T-cell (primary cell): ENCODE data around the gene DYNC1H1. TPM values are rescaled to one million over a fixed set of nuclear protein-coding genes. Genes with fewer than 3 reads are reported as not detected.
"Not testable (repeated sequence)": the region's sequence is repeated elsewhere in the genome, so short reads cannot be mapped to it uniquely, and the experiment has no call there.

Source experiments
- ATAC-seq, 4 experiments: fragments of 200-7000 bp in 3 of 4; fragments of 150-1000 bp in 1 of 4; cut with Tn5 transposase; replicated peaks in 1 of 4; 1 replicate in 3 of 4; 2 replicates in 1 of 4; pipeline ENCODE4 v1.10.0; 2021; ENCODE audit warnings: moderate library complexity in 3 of 4, mild to moderate bottlenecking in 2 of 4, moderate number of reproducible peaks in 1 of 4
- CTCF ChIA-PET, 2 donors: fragments of 300-600 bp; sonication (Branson Sonifier 250); formaldehyde crosslinking; loops; one replicate each; lab custom pipeline; 2022; ENCODE audit warnings: antibody characterized with exemption in 2 of 2; lab: Charles Lee
- POLR2A ChIA-PET, 2 donors: fragments of 300-600 bp; sonication (Branson Sonifier 250); formaldehyde crosslinking; loops; one replicate each; lab custom pipeline; 2022; ENCODE audit warnings: antibody characterized with exemption in 2 of 2; lab: Charles Lee
- DNase-seq, 35 experiments: peaks; one replicate each; pipeline versions ENCODE4 v3.0.0 to v3.0.0-alpha.2; 2013 to 2023
- H3K27ac ChIP-seq: one replicate; pipeline ENCODE4 v1.5.1; 2013; ENCODE audit warnings: low read length
- H3K27me3 ChIP-seq, 2 experiments: replicated peaks in 1 of 2; 1 replicate in 1 of 2; 2 replicates in 1 of 2; pipeline versions ENCODE4 v1.6.1 to v1.7.0; 2013; ENCODE audit warnings: low read length in 1 of 2, mixed read lengths in 1 of 2; ENCODE audit not compliant: control insufficient read depth in 2 of 2, insufficient read depth in 2 of 2; ENCODE audit errors: extremely low read depth in 1 of 2
- H3K36me3 ChIP-seq, 2 donors: 1 replicate in 1 of 2; 2 replicates in 1 of 2; pipeline versions ENCODE4 v1.6.1 to v1.7.0; 2013; ENCODE audit warnings: low read length in 1 of 2; ENCODE audit not compliant: control insufficient read depth in 2 of 2, insufficient read depth in 1 of 2; ENCODE audit errors: extremely low read depth in 1 of 2
- H3K4me1 ChIP-seq, 2 experiments: 1 replicate in 1 of 2; 2 replicates in 1 of 2; pipeline versions ENCODE4 v1.6.1 to v1.7.0; 2013; ENCODE audit warnings: low read length in 2 of 2, mixed read lengths in 1 of 2; ENCODE audit not compliant: insufficient read depth in 2 of 2, control insufficient read depth in 1 of 2; ENCODE audit errors: extremely low read depth in 1 of 2
- H3K4me3 ChIP-seq, 2 donors: 1 replicate in 1 of 2; 2 replicates in 1 of 2; pipeline versions ENCODE4 v1.5.1 to v1.7.0; 2013; ENCODE audit warnings: mild to moderate bottlenecking in 2 of 2, low read length in 1 of 2, moderate library complexity in 1 of 2; ENCODE audit not compliant: control insufficient read depth in 1 of 2; ENCODE audit errors: extremely low read depth in 1 of 2
- H3K9me3 ChIP-seq: 2 replicates; pipeline ENCODE4 v1.7.0; 2013
- H3K27ac Mint-ChIP-seq, 2 donors: one replicate each; pipeline ENCODE4 v1.8.0; 2020 to 2021; ENCODE audit warnings: mild to moderate bottlenecking in 2 of 2, mixed read lengths in 2 of 2
- H3K27me3 Mint-ChIP-seq, 2 donors: one replicate each; pipeline ENCODE4 v1.8.0; 2021 to 2022; ENCODE audit warnings: mixed read lengths in 2 of 2
- H3K36me3 Mint-ChIP-seq: one replicate; pipeline ENCODE4 v1.8.0; 2021; ENCODE audit warnings: mixed read lengths
- H3K4me1 Mint-ChIP-seq, 3 donors: one replicate each; pipeline ENCODE4 v1.8.0; 2020 to 2022; ENCODE audit warnings: mixed read lengths in 3 of 3, mild to moderate bottlenecking in 1 of 3
- H3K4me3 Mint-ChIP-seq, 3 donors: one replicate each; pipeline ENCODE4 v1.8.0; 2020 to 2022; ENCODE audit warnings: mild to moderate bottlenecking in 3 of 3, mixed read lengths in 3 of 3, moderate library complexity in 3 of 3
- H3K9me3 Mint-ChIP-seq, 3 donors: one replicate each; pipeline ENCODE4 v1.8.0; 2020 to 2022; ENCODE audit warnings: mixed read lengths in 3 of 3
- WGBS: methylation state at CpG from one replicate; pipeline ENCODE4 v1.1.5; 2013; ENCODE audit warnings: missing lambda C conversion rate; ENCODE audit not compliant: insufficient coverage; 5-methylcytosine and 5-hydroxymethylcytosine counted together
- total RNA-seq, 35 experiments: library from RNA in 6 of 35; stranded (reverse) in 6 of 35; fragments of 120-200 nt in 1 of 35; gene quantifications; one replicate each; pipeline versions ENCODE4 v1.2.1 to v1.2.4 and lab custom pipeline; 2013 to 2026

DYNC1H1 gene
- total RNA-seq, 5 donors from 2014 or later (not counting 1 experiment from before 2014, with no cell fraction given), result 271 to 310 (median 279) TPM

DNA sequence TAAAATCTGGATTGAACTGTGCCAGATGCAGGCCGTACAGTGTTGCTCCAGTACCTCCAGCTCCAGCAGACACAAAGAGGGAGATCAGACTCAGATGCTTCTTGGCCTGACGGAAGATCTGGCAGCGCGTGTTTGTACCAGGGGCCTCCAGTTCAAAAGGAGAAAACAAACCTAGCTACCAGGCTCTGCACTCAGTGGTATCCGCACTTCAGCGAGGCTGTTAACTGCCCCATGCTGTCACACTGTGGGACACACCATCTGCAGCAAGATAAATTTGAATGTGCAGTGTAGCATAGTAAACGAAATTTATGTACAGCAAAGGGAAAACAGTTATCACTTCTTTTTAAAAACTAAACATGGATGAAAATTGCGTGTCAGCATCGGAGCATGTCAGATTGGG, 5.1 kb downstream of the DYNC1H1 start:
- DNase-seq (no peak), ATAC-seq (no peak)
- H3K4me3 Mint-ChIP-seq, result no peak overlapping the region
- H3K4me1 ChIP-seq, result peaks cover 6 to 28% of the 10 kb centered on the region in 2 experiments
- H3K9me3 Mint-ChIP-seq, result no peaks in the 10 kb centered on the region
- H3K4me1 Mint-ChIP-seq, result peaks cover 64 to 73% (median 67%) of the 10 kb centered on the region in 3 donors
- ChIA-PET CTCF (interaction anchor here in 1 of 2 donors (0.7 kb wide), 1 partner anchor 61 kb away, joined by 3 read pairs; no protein-coding TSS in a partner anchor), POLR2A (no interaction called here)
- H3K27me3 Mint-ChIP-seq, result no peaks in the 10 kb centered on the region
- WGBS, result 82% methylated on average over 3 of the region's 9 CpGs
- no peaks in the 10 kb centered on the region for H3K27me3 ChIP-seq
- H3K36me3 ChIP-seq, result peaks cover 0 to 16% of the 10 kb centered on the region in 2 donors
- H3K36me3 Mint-ChIP-seq, result peaks cover 11% of the 10 kb centered on the region
- H3K27ac Mint-ChIP-seq, result no peak overlapping the region
- H3K9me3 ChIP-seq, result no peaks in the 10 kb centered on the region
- H3K27ac ChIP-seq, result no peak overlapping the region
- H3K4me3 ChIP-seq, result no peak overlapping the region

DNA sequence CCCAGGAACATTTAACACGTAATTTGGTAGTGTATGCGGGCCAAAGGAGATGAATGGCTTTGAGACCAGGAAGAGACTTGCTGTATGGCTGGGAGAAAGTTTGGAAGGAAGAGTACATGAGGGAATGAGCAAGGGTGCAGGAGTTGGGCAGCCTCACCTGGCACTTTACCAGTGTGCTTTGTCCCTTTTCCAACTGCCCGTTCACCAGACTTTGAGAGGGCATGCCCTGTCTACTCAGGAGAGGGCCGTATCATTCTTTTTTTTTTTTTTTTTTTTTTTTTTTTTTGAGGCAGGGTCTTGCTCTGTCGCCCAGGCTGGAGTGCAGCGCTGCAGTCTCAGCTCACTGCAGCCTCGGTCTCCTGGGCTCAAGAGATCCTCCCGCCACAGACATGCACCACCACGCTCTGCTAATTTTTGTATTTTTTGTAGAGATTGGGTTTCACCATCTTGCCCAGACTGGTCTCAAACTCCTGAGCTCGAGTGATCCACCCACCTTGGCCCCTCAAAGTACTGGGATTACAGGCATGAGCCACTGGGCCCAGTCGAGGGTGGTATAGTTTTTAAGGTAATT, 6.5 kb downstream of the DYNC1H1 start:
- POLR2A ChIA-PET, result no interaction called here
- H3K4me3 Mint-ChIP-seq, result no peak overlapping the region
- H3K27ac Mint-ChIP-seq, result no peak overlapping the region
- CTCF ChIA-PET, result interaction anchor here in 1 of 2 donors (1.2 kb wide), 1 partner anchor 264 kb away, joined by 5 read pairs; no protein-coding TSS in a partner anchor
- H3K36me3 ChIP-seq, result peaks cover 0 to 21% of the 10 kb centered on the region in 2 donors
- DNase-seq (no peak), ATAC-seq (no peak)
- H3K4me1 Mint-ChIP-seq, result peaks cover 65 to 75% (median 69%) of the 10 kb centered on the region in 3 donors
- no peak overlapping the region for H3K4me3 ChIP-seq
- no peaks in the 10 kb centered on the region for H3K9me3 ChIP-seq
- H3K27me3 ChIP-seq, result no peaks in the 10 kb centered on the region
- H3K36me3 Mint-ChIP-seq, result peaks cover 18% of the 10 kb centered on the region
- WGBS, result 83% methylated on average over 1 of the region's 11 CpGs
- no peaks in the 10 kb centered on the region for H3K9me3 Mint-ChIP-seq
- no peaks in the 10 kb centered on the region for H3K27me3 Mint-ChIP-seq
- H3K4me1 ChIP-seq, result peaks cover 2 to 30% of the 10 kb centered on the region in 2 experiments
- no peak overlapping the region for H3K27ac ChIP-seq

DNA sequence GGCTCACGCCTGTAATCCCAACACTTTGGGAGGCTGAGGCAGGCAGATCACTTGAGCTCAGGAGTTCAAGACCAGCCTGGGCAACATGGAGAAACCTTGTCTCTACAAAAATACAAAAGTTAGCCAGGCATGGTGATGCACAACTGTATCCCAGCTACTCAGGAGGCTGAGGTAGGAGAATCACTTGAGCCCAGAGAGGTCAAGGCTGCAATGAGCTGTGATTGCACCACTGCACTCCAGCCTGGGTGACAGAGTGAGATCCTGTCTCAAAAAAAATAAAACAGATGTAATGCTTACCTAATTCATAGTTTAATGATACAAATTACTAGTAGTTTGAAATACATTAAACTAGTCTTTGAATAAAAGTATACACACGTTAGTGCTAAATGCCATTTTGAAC, 7.1 kb downstream of the DYNC1H1 start:
- peaks cover 0 to 22% of the 10 kb centered on the region in 2 donors for H3K36me3 ChIP-seq
- H3K27ac Mint-ChIP-seq, H3K27me3 Mint-ChIP-seq, H3K27ac ChIP-seq, H3K9me3 ChIP-seq, H3K4me3 Mint-ChIP-seq, H3K4me3 ChIP-seq, DNase-seq, H3K9me3 Mint-ChIP-seq, ATAC-seq, H3K27me3 ChIP-seq: not testable (repeated sequence)
- Mint-ChIP-seq H3K36me3 (peaks cover 19% of the 10 kb centered on the region), H3K4me1 (peaks cover 63 to 72% (median 66%) of the 10 kb centered on the region in 3 donors)
- CTCF ChIA-PET, result interaction anchor here (0.5 to 1.2 kb wide), 4 partner anchors 15 to 264 kb away, joined by 3 to 5 read pairs (median 3); no protein-coding TSS in a partner anchor
- POLR2A ChIA-PET, result interaction anchor here in 1 of 2 donors (0.6 to 0.7 kb wide), 2 partner anchors 37 to 240 kb away, joined by 3 to 4 read pairs; no protein-coding TSS in a partner anchor
- no CpG with 5 or more reads among the region's 2 CpGs for WGBS
- H3K4me1 ChIP-seq, result peaks cover 0 to 27% of the 10 kb centered on the region in 2 experiments

DNA sequence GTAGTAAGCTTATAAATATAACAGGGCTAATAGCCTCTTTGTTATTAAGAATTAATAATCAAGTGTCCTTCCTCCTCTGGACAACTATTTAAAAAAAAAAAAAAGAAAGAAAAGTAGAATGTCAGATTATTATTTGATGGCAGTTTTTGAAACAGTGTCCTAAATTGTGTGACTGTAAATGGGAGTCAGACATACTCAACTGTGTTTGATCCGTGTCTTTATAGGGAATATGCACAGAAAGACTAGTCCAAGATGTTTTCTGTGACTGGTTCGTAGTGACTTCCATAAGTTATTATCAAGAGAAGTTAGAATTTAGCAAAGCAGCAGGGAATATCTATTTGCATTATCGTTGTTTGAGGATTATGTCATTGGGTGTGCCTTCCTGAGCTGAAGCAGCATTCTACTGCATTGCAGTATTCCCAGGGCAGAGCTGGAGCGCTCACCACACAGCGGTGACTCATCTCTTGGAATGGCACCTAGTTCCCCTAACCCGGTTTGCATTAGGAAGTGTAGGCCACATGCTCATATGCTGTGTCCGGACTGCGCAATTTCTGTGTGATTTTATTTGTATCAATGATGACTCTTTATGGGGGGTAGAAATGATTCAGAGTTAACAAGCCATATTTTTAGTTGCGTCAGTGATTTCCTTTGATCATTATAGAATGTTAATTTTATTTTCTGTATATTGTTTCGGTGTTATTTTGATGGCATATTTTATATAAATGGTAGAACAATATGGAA, 7.9 kb downstream of the DYNC1H1 start:
- CTCF ChIA-PET, result interaction anchor here in 1 of 2 donors (0.7 to 1.2 kb wide), 3 partner anchors 14 to 265 kb away, joined by 3 to 5 read pairs (median 3); no protein-coding TSS in a partner anchor
- no peaks in the 10 kb centered on the region for H3K9me3 ChIP-seq
- no peaks in the 10 kb centered on the region for H3K27me3 ChIP-seq
- no peak overlapping the region for H3K4me3 ChIP-seq
- H3K9me3 Mint-ChIP-seq, result no peaks in the 10 kb centered on the region
- POLR2A ChIA-PET, result interaction anchor here in 1 of 2 donors (0.6 to 0.7 kb wide), 2 partner anchors 38 to 241 kb away, joined by 3 to 4 read pairs; no protein-coding TSS in a partner anchor
- peaks cover 0 to 30% of the 10 kb centered on the region in 2 donors for H3K36me3 ChIP-seq
- 83% methylated on average over 5 of the region's 10 CpGs for WGBS
- H3K27ac ChIP-seq, result no peak overlapping the region
- peak in 1 of 35 experiments; percentile 19 for DNase-seq
- peaks cover 56 to 65% (median 61%) of the 10 kb centered on the region in 3 donors for H3K4me1 Mint-ChIP-seq
- ATAC-seq, result no peak
- peaks cover 25% of the 10 kb centered on the region for H3K36me3 Mint-ChIP-seq
- H3K4me3 Mint-ChIP-seq, result no peak overlapping the region
- H3K27ac Mint-ChIP-seq, result no peak overlapping the region
- peaks cover 0 to 27% of the 10 kb centered on the region in 2 experiments for H3K4me1 ChIP-seq
- no peaks in the 10 kb centered on the region for H3K27me3 Mint-ChIP-seq

DNA sequence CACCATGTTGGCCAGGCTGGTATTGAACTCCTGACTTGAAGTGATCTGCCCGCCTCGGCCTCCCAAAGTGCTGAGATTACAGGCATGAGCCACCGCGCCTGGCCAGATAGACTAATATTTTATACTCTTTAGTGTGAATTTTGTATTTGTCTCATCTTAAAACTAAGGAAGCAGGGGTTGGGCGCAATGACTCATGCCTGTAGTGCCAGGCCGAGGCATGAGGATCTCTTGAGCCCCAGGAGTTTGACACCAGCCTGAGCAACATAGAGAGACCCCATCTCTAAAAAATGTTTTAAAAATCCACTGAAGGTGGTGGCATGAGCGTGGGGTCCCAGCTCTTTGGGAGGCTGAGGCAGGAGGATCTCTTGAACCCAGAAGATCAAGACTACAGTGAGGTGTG, 9.0 kb downstream of the DYNC1H1 start:
- Mint-ChIP-seq H3K27me3 (no peaks in the 10 kb centered on the region), H3K27ac (no peak overlapping the region), H3K4me3 (no peak overlapping the region), H3K9me3 (no peaks in the 10 kb centered on the region), H3K4me1 (peaks cover 46 to 57% (median 51%) of the 10 kb centered on the region in 3 donors), H3K36me3 (peaks cover 25% of the 10 kb centered on the region)
- DNase-seq, result no peak
- Histone ChIP-seq H3K36me3 (peaks cover 4 to 31% of the 10 kb centered on the region in 2 donors), H3K9me3 (no peaks in the 10 kb centered on the region), H3K27ac (no peak overlapping the region), H3K4me1 (peaks cover 0 to 23% of the 10 kb centered on the region in 2 experiments), H3K27me3 (no peaks in the 10 kb centered on the region), H3K4me3 (no peak overlapping the region)
- 100% methylated on average over 1 of the region's 7 CpGs for WGBS
- ChIA-PET POLR2A (interaction anchor here in 1 of 2 donors (0.6 kb wide), 2 partner anchors 8 to 12 kb away, joined by 6 to 7 read pairs; no protein-coding TSS in a partner anchor), CTCF (interaction anchor here in 1 of 2 donors (0.6 kb wide), 1 partner anchor 13 kb away, joined by 4 read pairs; no protein-coding TSS in a partner anchor)
- no peak for ATAC-seq

DNA sequence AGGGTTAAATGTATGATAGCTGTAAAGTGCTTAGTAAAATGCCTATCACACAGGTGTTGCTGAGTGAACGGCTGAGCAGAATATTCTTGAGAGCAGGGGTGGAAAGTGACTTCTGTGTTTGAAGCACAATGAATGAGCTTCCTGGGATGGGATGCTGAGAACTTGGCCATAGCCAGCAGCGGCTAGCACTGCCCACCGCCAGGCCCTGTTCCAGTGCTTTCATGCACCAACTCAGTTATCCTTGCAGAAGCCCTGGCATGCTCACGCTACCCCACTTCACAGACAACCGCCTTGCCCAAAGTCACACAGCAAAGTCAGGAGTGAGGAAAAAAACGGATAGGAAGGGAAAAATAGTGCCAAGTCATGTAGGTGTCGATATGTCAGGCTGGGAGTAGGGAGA, 10.9 kb downstream of the DYNC1H1 start:
- peaks cover 34 to 41% (median 36%) of the 10 kb centered on the region in 3 donors for H3K4me1 Mint-ChIP-seq
- H3K27me3 ChIP-seq, result no peaks in the 10 kb centered on the region
- H3K27me3 Mint-ChIP-seq, result no peaks in the 10 kb centered on the region
- no peak overlapping the region for H3K4me3 Mint-ChIP-seq
- H3K36me3 Mint-ChIP-seq, result peaks cover 32% of the 10 kb centered on the region
- no peak overlapping the region for H3K27ac ChIP-seq
- DNase-seq (no peak), ATAC-seq (no peak)
- no peak overlapping the region for H3K27ac Mint-ChIP-seq
- no peak overlapping the region for H3K4me3 ChIP-seq
- POLR2A ChIA-PET, result no interaction called here
- H3K36me3 ChIP-seq, result peaks cover 4 to 38% of the 10 kb centered on the region in 2 donors
- CTCF ChIA-PET, result no interaction called here
- 92% methylated on average over 4 of the region's 7 CpGs for WGBS
- no peaks in the 10 kb centered on the region for H3K9me3 ChIP-seq
- H3K9me3 Mint-ChIP-seq, result no peaks in the 10 kb centered on the region
- peaks cover 0 to 19% of the 10 kb centered on the region in 2 experiments for H3K4me1 ChIP-seq
